Measurements from ENCODE around the gene BIN1. TPM values are rescaled to one million over a fixed set of nuclear protein-coding genes. Genes with fewer than 3 reads are reported as not detected.

BIN1 gene
- polyA plus RNA-seq, 1 donor (not counting 4 experiments of a cell fraction or from before 2014, with no cell fraction given), result 5.4 TPM

DNA sequence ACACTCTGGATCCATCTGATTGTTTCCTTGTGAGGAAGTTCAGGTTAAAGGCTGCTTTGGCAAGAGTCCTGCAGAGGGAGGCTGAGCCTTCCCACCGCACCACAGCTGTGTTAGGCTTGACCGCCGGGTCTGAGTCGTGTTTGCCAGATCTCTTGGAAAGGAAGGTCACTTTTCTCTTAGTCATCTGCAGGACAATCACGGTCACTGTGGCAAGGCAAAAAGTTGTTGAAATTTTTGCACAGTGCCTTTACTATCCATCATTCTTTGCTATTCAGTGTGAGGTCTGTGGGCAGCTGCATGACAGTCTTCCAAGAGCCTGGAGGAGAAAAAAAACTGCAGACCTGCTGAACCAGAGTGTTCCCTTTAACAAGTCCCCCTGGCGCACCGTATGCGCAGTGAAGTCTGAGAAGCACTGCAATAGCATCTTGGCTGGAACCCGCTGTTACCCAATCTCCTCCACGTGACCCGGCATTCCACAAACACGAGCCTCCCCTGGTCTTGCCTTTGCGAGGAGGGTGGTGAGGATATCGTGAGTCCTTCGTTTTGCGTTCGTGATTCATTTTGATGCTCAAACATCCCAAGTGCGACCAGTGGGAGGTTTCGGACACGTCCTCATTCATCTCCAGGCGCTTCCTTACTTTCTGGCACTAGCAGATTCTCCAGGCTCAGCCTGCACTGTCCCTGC is 23.0 kb downstream of the BIN1 start:
- H3K27me3 ChIP-seq (ENCODE audit: control insufficient read depth, extremely low read depth, insufficient read depth, low read length), result no peaks in the 10 kb centered on the region
- no peak overlapping the region for H3K4me3 ChIP-seq (ENCODE audit: control insufficient read depth in 2 of 3, extremely low read depth in 1 of 3, insufficient read depth in 2 of 3, low read depth in 1 of 3, low read length in 3 of 3)
- no peak overlapping the region for H3K9ac ChIP-seq (ENCODE audit: control insufficient read depth, extremely low read depth, insufficient read depth, low read length)
- H3K79me2 ChIP-seq (ENCODE audit: control insufficient read depth, insufficient read depth, low read length), result no peaks in the 10 kb centered on the region
- no peak overlapping the region for H2AFZ ChIP-seq (ENCODE audit: control insufficient read depth, low read length)
- dilution Hi-C loops (cut with MboI; ENCODE audit: extremely low pct_ligation_motif_present, low sequenced_read_pairs), result no loop called here
- no peak for FAIRE-seq
- H3K4me2 ChIP-seq (ENCODE audit: control insufficient read depth, extremely low read depth, insufficient read depth, low read depth, low read length), result peak overlapping the region; percentile 17
- no peak for DNase-seq (ENCODE audit: low read depth, low spot score)
- H3K9me3 ChIP-seq (ENCODE audit: control insufficient read depth, low read depth, low read length), result no peaks in the 10 kb centered on the region
- H3K36me3 ChIP-seq (ENCODE audit: control insufficient read depth in 2 of 2, extremely low read depth in 1 of 2, insufficient read depth in 2 of 2, low read length in 2 of 2), result no peaks in the 10 kb centered on the region
- TF ChIP-seq, protein P1, sequence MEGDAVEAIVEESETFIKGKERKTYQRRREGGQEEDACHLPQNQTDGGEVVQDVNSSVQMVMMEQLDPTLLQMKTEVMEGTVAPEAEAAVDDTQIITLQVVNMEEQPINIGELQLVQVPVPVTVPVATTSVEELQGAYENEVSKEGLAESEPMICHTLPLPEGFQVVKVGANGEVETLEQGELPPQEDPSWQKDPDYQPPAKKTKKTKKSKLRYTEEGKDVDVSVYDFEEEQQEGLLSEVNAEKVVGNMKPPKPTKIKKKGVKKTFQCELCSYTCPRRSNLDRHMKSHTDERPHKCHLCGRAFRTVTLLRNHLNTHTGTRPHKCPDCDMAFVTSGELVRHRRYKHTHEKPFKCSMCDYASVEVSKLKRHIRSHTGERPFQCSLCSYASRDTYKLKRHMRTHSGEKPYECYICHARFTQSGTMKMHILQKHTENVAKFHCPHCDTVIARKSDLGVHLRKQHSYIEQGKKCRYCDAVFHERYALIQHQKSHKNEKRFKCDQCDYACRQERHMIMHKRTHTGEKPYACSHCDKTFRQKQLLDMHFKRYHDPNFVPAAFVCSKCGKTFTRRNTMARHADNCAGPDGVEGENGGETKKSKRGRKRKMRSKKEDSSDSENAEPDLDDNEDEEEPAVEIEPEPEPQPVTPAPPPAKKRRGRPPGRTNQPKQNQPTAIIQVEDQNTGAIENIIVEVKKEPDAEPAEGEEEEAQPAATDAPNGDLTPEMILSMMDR (optimal IDR thresholded peaks at IDR 0.05 in 1 of 3, IDR thresholded peaks at IDR 0.05 in 1 of 3, conservative IDR thresholded peaks at IDR 0.05 in 1 of 3; ENCODE audit: extremely low read depth in 1 of 3, insufficient read depth in 2 of 3, low read length in 3 of 3), result no peak
- TF ChIP-seq EZH2 (IDR thresholded peaks at IDR 0.05; ENCODE audit: low read length), result no peak
- no peak overlapping the region for H3K27ac ChIP-seq (ENCODE audit: control insufficient read depth, insufficient read depth, low read length)
- H4K20me1 ChIP-seq (ENCODE audit: control insufficient read depth, extremely low read depth, insufficient read depth, low read length), result peaks cover 4% of the 10 kb centered on the region
- H3K4me1 ChIP-seq (ENCODE audit: control insufficient read depth, extremely low read depth, insufficient read depth, low read length), result peaks cover 21% of the 10 kb centered on the region
- peaks cover 2% of the 10 kb centered on the region for H3K9me1 ChIP-seq (ENCODE audit: control insufficient read depth, extremely low read depth, insufficient read depth, low read length)

DNA sequence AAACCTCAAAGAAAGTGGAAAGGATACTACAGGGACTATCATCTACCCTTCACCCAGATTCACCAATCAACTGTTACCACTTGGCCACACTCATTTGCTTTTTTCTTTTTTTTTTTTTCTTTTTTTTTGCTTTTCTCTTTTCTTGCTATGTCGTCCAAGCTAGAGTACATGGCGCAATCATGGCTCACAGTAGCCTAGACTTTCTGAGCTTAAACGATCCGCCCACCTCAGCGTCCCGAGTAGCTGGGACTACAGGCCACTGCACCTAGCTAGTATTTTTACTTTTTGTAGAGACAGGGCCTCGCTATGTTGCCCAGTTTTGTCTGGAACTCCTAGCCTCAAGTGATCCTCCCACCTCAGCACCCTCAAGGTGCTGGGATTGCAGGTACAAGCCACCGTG is 24.0 kb downstream of the BIN1 start:
- Histone ChIP-seq H3K36me3 (ENCODE audit: control insufficient read depth in 2 of 2, extremely low read depth in 1 of 2, insufficient read depth in 2 of 2, low read length in 2 of 2) (no peaks in the 10 kb centered on the region), H3K4me2 (ENCODE audit: control insufficient read depth, extremely low read depth, insufficient read depth, low read depth, low read length) (no peak overlapping the region), H2AFZ (ENCODE audit: control insufficient read depth, low read length) (no peak overlapping the region), H3K9me3 (ENCODE audit: control insufficient read depth, low read depth, low read length) (no peaks in the 10 kb centered on the region), H3K79me2 (ENCODE audit: control insufficient read depth, insufficient read depth, low read length) (no peaks in the 10 kb centered on the region), H3K27ac (ENCODE audit: control insufficient read depth, insufficient read depth, low read length) (no peak overlapping the region), H4K20me1 (ENCODE audit: control insufficient read depth, extremely low read depth, insufficient read depth, low read length) (peaks cover 4% of the 10 kb centered on the region), H3K9me1 (ENCODE audit: control insufficient read depth, extremely low read depth, insufficient read depth, low read length) (peaks cover 2% of the 10 kb centered on the region), H3K4me3 (ENCODE audit: control insufficient read depth in 2 of 3, extremely low read depth in 1 of 3, insufficient read depth in 2 of 3, low read depth in 1 of 3, low read length in 3 of 3) (no peak overlapping the region), H3K4me1 (ENCODE audit: control insufficient read depth, extremely low read depth, insufficient read depth, low read length) (peaks cover 21% of the 10 kb centered on the region), H3K9ac (ENCODE audit: control insufficient read depth, extremely low read depth, insufficient read depth, low read length) (no peak overlapping the region), H3K27me3 (ENCODE audit: control insufficient read depth, extremely low read depth, insufficient read depth, low read length) (no peaks in the 10 kb centered on the region)
- DNase-seq (ENCODE audit: low read depth, low spot score), result no peak
- no peak for FAIRE-seq
- dilution Hi-C loops (cut with MboI; ENCODE audit: extremely low pct_ligation_motif_present, low sequenced_read_pairs), result no loop called here
- TF ChIP-seq, protein P1 (optimal IDR thresholded peaks at IDR 0.05 in 1 of 3, IDR thresholded peaks at IDR 0.05 in 1 of 3, conservative IDR thresholded peaks at IDR 0.05 in 1 of 3; ENCODE audit: extremely low read depth in 1 of 3, insufficient read depth in 2 of 3, low read length in 3 of 3), result no peak
- no peak for TF ChIP-seq EZH2 (IDR thresholded peaks at IDR 0.05; ENCODE audit: low read length)
